Gastroesophageal sphincter (tissue), 4 donors: ENCODE results near the gene OR2T35. TPM values are rescaled to one million over a fixed set of nuclear protein-coding genes. Genes with fewer than 3 reads are reported as not detected.

ENCODE experiments used
- ATAC-seq: fragments of 150-250 bp; one replicate; pipeline ENCODE4 v1.9.1; 2016; ENCODE audit warnings: mild to moderate bottlenecking, moderate library complexity
- H3K27ac ChIP-seq, 4 donors: fragments of 200-600 bp; sonication (generic) in 3 of 4; 1 replicate in 3 of 4; 2 replicates in 1 of 4; pipeline ENCODE4 v1.5.1; 2016 to 2019
- H3K27me3 ChIP-seq: fragments of 200-600 bp; sonication (generic); one replicate; pipeline ENCODE4 v1.5.1; 2019
- H3K36me3 ChIP-seq, 2 donors: fragments of 200-600 bp; sonication (generic); one replicate each; pipeline ENCODE4 v1.5.1; 2019; ENCODE audit warnings: control low read depth in 1 of 2
- H3K4me1 ChIP-seq, 3 donors: fragments of 200-600 bp; sonication (generic); 1 replicate in 2 of 3; 2 replicates in 1 of 3; pipeline ENCODE4 v1.5.1; 2016 to 2019; ENCODE audit warnings: control low read depth in 2 of 3
- H3K4me3 ChIP-seq, 2 donors: fragments of 200-600 bp; sonication (generic); one replicate each; pipeline ENCODE4 v1.5.1; 2019; ENCODE audit warnings: mild to moderate bottlenecking in 1 of 2, moderate library complexity in 1 of 2
- H3K9me3 ChIP-seq, 3 donors: fragments of 200-600 bp; sonication (generic); one replicate each; pipeline ENCODE4 v1.5.1; 2017 to 2019; ENCODE audit warnings: control low read depth in 2 of 3
- EP300 ChIP-seq: sonication (generic); formaldehyde crosslinking; IDR thresholded peaks from one replicate; pipeline ENCODE4 v1.6.1; 2017; ENCODE audit warnings: antibody characterized with exemption, mild to moderate bottlenecking
- POLR2A ChIP-seq, 2 donors: fragments of 450-650 bp; IDR thresholded peaks; one replicate each; pipeline ENCODE4 v1.6.1; 2017; ENCODE audit warnings: antibody characterized with exemption in 2 of 2, mild to moderate bottlenecking in 2 of 2, moderate library complexity in 1 of 2
- POLR2AphosphoS5 ChIP-seq: sonication (generic); formaldehyde crosslinking; IDR thresholded peaks from one replicate; pipeline ENCODE4 v1.6.1; 2017; ENCODE audit warnings: antibody characterized with exemption
- WGBS, 2 donors: methylation state at CpG; one replicate each; pipeline ENCODE4 v1.1.5; 2018; ENCODE audit warnings: low coverage in 1 of 2; 5-methylcytosine and 5-hydroxymethylcytosine counted together
- total RNA-seq, 4 donors: library from RNA; depleted of rRNA; stranded (reverse); fragments of >200 nt; gene quantifications; one replicate each; pipeline ENCODE4 v1.1.0, GENCODE V29; 2016
- TF ChIP-seq, protein P1 (sequence below), 4 experiments: fragments of 200-600 bp in 2 of 4; fragments of 450-650 bp in 2 of 4; sonication (generic) in 1 of 4; IDR thresholded peaks; one replicate each; pipeline ENCODE4 v1.5.1; 2017 to 2019; ENCODE audit warnings: antibody characterized with exemption in 4 of 4, mild to moderate bottlenecking in 2 of 4, moderate library complexity in 2 of 4

The OR2T35 gene
- total RNA-seq, 4 donors from 2014 or later, result not detected

DNA sequence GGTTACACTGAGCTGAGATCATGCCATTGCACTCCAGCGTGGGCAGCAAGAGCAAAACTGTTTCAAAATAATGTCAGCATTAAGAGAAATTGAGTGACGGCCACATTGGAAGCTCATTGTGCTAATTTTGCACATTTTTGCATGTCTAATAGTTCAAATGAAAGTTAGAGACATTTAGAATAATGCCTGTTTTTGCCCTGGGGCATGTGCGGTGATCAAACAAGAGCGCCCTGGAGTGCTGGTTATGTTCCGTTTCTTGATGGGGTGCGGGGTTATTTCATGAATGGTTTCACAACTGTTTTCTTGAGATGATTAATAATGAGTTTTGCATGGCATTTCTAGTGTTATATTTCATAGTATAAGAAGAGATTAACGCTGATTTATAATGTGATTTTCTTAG, 23.3 kb downstream of the OR2T35 start:
- no peaks in the 10 kb centered on the region for H3K9me3 ChIP-seq
- TF ChIP-seq, protein P1, sequence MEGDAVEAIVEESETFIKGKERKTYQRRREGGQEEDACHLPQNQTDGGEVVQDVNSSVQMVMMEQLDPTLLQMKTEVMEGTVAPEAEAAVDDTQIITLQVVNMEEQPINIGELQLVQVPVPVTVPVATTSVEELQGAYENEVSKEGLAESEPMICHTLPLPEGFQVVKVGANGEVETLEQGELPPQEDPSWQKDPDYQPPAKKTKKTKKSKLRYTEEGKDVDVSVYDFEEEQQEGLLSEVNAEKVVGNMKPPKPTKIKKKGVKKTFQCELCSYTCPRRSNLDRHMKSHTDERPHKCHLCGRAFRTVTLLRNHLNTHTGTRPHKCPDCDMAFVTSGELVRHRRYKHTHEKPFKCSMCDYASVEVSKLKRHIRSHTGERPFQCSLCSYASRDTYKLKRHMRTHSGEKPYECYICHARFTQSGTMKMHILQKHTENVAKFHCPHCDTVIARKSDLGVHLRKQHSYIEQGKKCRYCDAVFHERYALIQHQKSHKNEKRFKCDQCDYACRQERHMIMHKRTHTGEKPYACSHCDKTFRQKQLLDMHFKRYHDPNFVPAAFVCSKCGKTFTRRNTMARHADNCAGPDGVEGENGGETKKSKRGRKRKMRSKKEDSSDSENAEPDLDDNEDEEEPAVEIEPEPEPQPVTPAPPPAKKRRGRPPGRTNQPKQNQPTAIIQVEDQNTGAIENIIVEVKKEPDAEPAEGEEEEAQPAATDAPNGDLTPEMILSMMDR (IDR thresholded peaks at IDR 0.05), result no peak
- no peak for TF ChIP-seq POLR2AphosphoS5
- no peak for TF ChIP-seq EP300
- TF ChIP-seq POLR2A (IDR thresholded peaks at IDR 0.05), result no peak
- no peak overlapping the region for H3K27ac ChIP-seq
- H3K27me3 ChIP-seq, result no peaks in the 10 kb centered on the region
- WGBS, 2 donors, result 57 to 67% methylated on average over 7 of the region's 7 CpGs
- H3K4me3 ChIP-seq, result no peak overlapping the region
- no peaks in the 10 kb centered on the region for H3K4me1 ChIP-seq
- H3K36me3 ChIP-seq, result no peaks in the 10 kb centered on the region
- no peak for ATAC-seq

DNA sequence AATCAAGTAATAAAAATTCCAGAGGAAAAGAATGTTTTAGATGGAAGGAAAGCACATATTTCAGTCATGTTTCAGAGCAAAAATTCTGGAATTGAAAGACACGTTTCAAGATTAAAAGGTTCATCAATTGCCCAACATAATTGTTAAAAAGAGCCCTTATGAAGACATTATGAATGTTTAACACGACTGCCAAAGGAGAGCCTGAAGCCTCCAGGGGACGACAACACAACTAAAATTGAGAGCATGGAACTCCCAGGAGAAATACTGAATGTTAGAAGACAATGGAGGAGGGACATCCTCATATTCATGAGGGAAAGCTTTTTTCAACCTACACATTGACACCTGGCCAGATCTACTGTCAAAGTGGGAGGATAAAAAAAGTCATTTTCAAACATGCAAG, 26.2 kb downstream of the OR2T35 start:
- 4 to 5% methylated on average over 2 to 3 of the region's 3 CpGs for WGBS, 2 donors
- H3K9me3 ChIP-seq, result no peaks in the 10 kb centered on the region
- ATAC-seq, result no peak
- H3K27me3 ChIP-seq, result no peaks in the 10 kb centered on the region
- no peak overlapping the region for H3K4me3 ChIP-seq
- no peaks in the 10 kb centered on the region for H3K4me1 ChIP-seq
- no peak overlapping the region for H3K27ac ChIP-seq
- TF ChIP-seq POLR2A (IDR thresholded peaks at IDR 0.05), result no peak
- TF ChIP-seq, protein P1 (IDR thresholded peaks at IDR 0.05), result peak in 2 of 4 experiments; percentile 37 to 63
- H3K36me3 ChIP-seq, result no peaks in the 10 kb centered on the region

DNA sequence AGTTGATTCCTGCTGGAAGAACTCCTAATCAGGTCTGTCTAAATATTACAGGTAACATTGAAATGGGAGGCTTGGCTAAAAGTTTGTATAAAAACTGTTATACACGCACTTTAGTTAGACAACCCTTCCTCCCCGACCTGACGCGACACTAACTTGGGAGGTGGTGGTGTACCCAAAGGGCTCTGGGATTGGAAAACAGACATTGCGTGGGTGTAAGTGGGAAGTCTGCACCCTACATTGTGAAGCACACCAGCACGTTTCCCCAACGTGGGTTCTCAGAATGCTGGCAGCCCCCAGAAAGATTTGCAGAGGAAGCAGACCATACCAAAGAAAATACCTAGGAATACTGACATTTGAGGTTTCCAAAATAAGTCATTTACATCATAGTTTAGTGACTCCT, 27.0 kb downstream of the OR2T35 start:
- no peaks in the 10 kb centered on the region for H3K4me1 ChIP-seq
- no peak overlapping the region for H3K4me3 ChIP-seq
- TF ChIP-seq POLR2AphosphoS5 (no peak), EP300 (no peak), POLR2A (IDR thresholded peaks at IDR 0.05) (no peak)
- TF ChIP-seq, protein P1 (IDR thresholded peaks at IDR 0.05), result no peak
- H3K9me3 ChIP-seq, result no peaks in the 10 kb centered on the region
- H3K27me3 ChIP-seq, result no peaks in the 10 kb centered on the region
- WGBS, 2 donors, result 40 to 68% methylated on average over 1 to 7 of the region's 7 CpGs
- H3K36me3 ChIP-seq, result no peaks in the 10 kb centered on the region
- H3K27ac ChIP-seq, result no peak overlapping the region
- ATAC-seq, result no peak

DNA sequence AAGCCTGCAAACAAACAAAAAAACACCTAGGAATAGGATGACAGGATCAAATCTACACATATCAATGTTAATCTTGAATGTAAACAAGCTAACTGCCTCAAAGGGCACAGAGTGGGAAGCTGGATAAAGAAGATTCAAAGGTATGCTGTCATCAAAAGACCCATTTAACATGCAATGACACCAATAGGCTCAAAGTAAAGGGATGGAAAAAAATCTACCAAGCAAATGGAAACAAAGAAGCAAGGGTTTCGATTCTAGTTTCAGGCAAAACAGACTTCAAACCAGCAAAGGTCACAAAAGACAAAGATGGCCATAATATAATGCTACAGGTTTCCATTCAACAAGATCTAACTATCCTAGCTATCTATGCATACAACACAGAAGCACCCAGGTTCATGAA, 31.3 kb downstream of the OR2T35 start:
- Histone ChIP-seq H3K36me3 (no peaks in the 10 kb centered on the region), H3K9me3 (no peaks in the 10 kb centered on the region), H3K27ac (no peak overlapping the region), H3K4me3 (no peak overlapping the region), H3K27me3 (no peaks in the 10 kb centered on the region), H3K4me1 (no peaks in the 10 kb centered on the region)
- WGBS, 2 donors, result 60% methylated on average over 1 of the region's 1 CpG; no CpG with 5 or more reads in 1 of the 2 donors
- ATAC-seq, result no peak
- TF ChIP-seq POLR2A (IDR thresholded peaks at IDR 0.05) (no peak), EP300 (no peak), POLR2AphosphoS5 (no peak)
- TF ChIP-seq, protein P1 (IDR thresholded peaks at IDR 0.05), result no peak

DNA sequence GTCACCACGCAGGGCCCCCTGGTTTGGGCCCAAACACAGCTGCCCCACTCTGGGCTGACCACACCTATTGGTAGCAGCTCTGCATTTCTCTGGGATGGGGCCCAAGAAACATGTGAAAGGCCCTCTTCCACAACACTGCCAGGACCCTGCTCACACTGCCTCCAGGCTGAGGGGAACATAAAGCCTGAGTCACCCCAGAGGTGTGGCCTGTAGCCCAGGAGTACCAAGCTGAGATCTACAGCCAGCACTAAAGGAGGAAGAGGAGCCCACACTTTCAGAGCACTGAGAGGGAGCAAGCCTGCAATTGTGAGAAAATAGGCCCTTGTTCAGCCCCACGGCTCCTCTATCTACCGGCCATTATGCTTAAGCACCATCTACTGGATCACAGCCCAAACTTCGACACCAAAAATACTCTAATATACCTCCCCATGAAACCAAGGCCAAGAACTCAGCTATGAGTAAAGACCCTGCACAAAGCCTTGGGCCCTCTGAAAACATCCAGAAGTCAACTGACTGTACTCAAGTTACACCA, 33.1 kb downstream of the OR2T35 start:
- TF ChIP-seq POLR2AphosphoS5 (no peak), EP300 (no peak), POLR2A (IDR thresholded peaks at IDR 0.05) (no peak)
- TF ChIP-seq, protein P1 (IDR thresholded peaks at IDR 0.05), result no peak
- ATAC-seq, result no peak
- no peaks in the 10 kb centered on the region for H3K9me3 ChIP-seq

More for the DNA sequence above, 33.1 kb downstream of the OR2T35 start:
- H3K4me3 ChIP-seq, result no peak overlapping the region
- 76 to 92% methylated on average over 1 to 3 of the region's 4 CpGs for WGBS, 2 donors
- H3K4me1 ChIP-seq, result no peaks in the 10 kb centered on the region
- no peaks in the 10 kb centered on the region for H3K36me3 ChIP-seq
- no peak overlapping the region for H3K27ac ChIP-seq
- H3K27me3 ChIP-seq, result no peaks in the 10 kb centered on the region
